Activated CD8-positive, alpha-beta T cell treated with anti-CD3 and anti-CD28 coated beads for 36 hours (primary cell): ENCODE results near the gene FIP1L1. TPM values are rescaled to one million over a fixed set of nuclear protein-coding genes. Genes with fewer than 3 reads are reported as not detected.

Experiments
- ATAC-seq: fragments of 200-7000 bp; cut with Tn5 transposase; one replicate; pipeline ENCODE4 v1.10.0; 2021; ENCODE audit warnings: mild to moderate bottlenecking, moderate library complexity
- CTCF ChIA-PET: fragments of 350-600 bp; sonication (Branson Sonifier 250); formaldehyde crosslinking; loops from one replicate; lab custom pipeline; 2021; ENCODE audit warnings: antibody characterized with exemption; lab: Charles Lee
- POLR2A ChIA-PET: fragments of 350-600 bp; sonication (Branson Sonifier 250); formaldehyde crosslinking; loops from one replicate; lab custom pipeline; 2021; ENCODE audit warnings: antibody characterized with exemption; lab: Charles Lee
- DNase-seq: peaks from one replicate; pipeline ENCODE4 v3.0.0-alpha.2; 2020
- H3K27ac Mint-ChIP-seq: one replicate; pipeline ENCODE4 v1.8.0; 2021; ENCODE audit warnings: mild to moderate bottlenecking, mixed read lengths
- H3K27me3 Mint-ChIP-seq: one replicate; pipeline ENCODE4 v1.8.0; 2021; ENCODE audit warnings: mixed read lengths
- H3K36me3 Mint-ChIP-seq: one replicate; pipeline ENCODE4 v1.8.0; 2021; ENCODE audit warnings: low read depth, mixed read lengths
- H3K4me1 Mint-ChIP-seq: one replicate; pipeline ENCODE4 v1.8.0; 2021; ENCODE audit warnings: low read depth, mixed read lengths
- H3K4me3 Mint-ChIP-seq: one replicate; pipeline ENCODE4 v1.8.0; 2021; ENCODE audit warnings: mild to moderate bottlenecking, moderate library complexity, mixed read lengths
- H3K9me3 Mint-ChIP-seq: one replicate; pipeline ENCODE4 v1.8.0; 2021; ENCODE audit warnings: mixed read lengths
- CTCF ChIP-seq: fragments of 200-600 bp; IDR thresholded peaks from one replicate; pipeline ENCODE4 v1.8.0; 2022; ENCODE audit warnings: antibody characterized with exemption, mild to moderate bottlenecking
- intact Hi-C: fragments of 100-400 bp; cut with micrococcal nuclease; formaldehyde crosslinking; loops from one replicate; pipeline ENCODE4 v1.10.0; 2022
- total RNA-seq, 2 experiments: library from RNA; stranded (reverse); gene quantifications; one replicate each; pipeline ENCODE4 v1.2.3, GENCODE V29; 2021

The FIP1L1 gene
- total RNA-seq, 2 experiments from 2014 or later, result 67.3 to 67.6 TPM

DNA sequence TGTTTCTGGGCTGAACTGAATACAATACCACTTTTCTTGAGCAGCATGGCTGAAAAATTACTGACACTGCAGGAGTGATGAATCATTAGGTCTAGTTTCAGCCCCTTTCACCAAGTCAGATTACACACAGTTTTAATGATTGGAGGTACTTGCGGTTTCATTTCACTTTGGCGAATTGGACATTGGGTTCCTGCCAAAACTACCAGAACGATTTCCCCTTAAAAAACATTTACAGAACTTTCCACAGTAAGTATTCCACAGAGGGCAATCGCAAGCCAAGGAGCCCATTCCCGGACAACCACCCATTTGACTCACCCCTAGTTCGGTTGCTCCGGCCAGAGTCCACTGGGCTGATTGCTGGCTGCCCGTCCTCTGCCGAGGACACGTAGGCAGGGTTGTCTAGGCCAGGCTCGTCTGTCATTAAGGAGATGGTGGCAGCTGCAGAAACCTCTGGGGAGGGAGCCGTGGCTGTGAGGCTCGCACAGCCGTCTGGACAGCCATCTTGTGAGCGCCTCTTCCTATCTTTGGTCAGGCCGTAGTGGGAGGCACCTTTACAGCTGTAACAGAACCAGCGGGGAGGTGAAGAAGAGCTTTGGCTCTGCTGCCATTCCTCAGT is 130.3 kb downstream of the FIP1L1 start:
- no peaks in the 10 kb centered on the region for H3K36me3 Mint-ChIP-seq
- TF ChIP-seq CTCF, result no peak
- POLR2A ChIA-PET, result no interaction called here
- no peaks in the 10 kb centered on the region for H3K9me3 Mint-ChIP-seq
- ATAC-seq (no peak), DNase-seq (no peak)
- H3K27ac Mint-ChIP-seq, result no peak overlapping the region
- H3K4me1 Mint-ChIP-seq, result no peaks in the 10 kb centered on the region
- H3K4me3 Mint-ChIP-seq, result no peak overlapping the region
- CTCF ChIA-PET, result no interaction called here
- H3K27me3 Mint-ChIP-seq, result no peaks in the 10 kb centered on the region
- intact Hi-C loops, result no loop called here

- Mint-ChIP-seq H3K27ac (no peak overlapping the region), H3K4me1 (no peaks in the 10 kb centered on the region), H3K27me3 (peaks cover 4% of the 10 kb centered on the region), H3K4me3 (no peak overlapping the region), H3K36me3 (no peaks in the 10 kb centered on the region), H3K9me3 (no peaks in the 10 kb centered on the region)
- POLR2A ChIA-PET, result no interaction called here
- intact Hi-C loops, result no loop called here
- ATAC-seq (no peak), DNase-seq (no peak)
- CTCF ChIA-PET, result no interaction called here
- TF ChIP-seq CTCF, result no peak
Observed at GRCh38 chr4:53508446-53508845, 131.0 kb downstream of the FIP1L1 start.

- no peak for TF ChIP-seq CTCF
- Mint-ChIP-seq H3K9me3 (no peaks in the 10 kb centered on the region), H3K36me3 (no peaks in the 10 kb centered on the region), H3K27me3 (peaks cover 8% of the 10 kb centered on the region), H3K4me3 (no peak overlapping the region), H3K4me1 (no peaks in the 10 kb centered on the region), H3K27ac (no peak overlapping the region)
- ChIA-PET CTCF (no interaction called here), POLR2A (no interaction called here)
- DNase-seq, result no peak
- intact Hi-C loops, result no loop called here
- ATAC-seq, result no peak
Observed at GRCh38 chr4:53510321-53510720, 132.9 kb downstream of the FIP1L1 start.

Other genes starting within 250 kb of the FIP1L1 start
- 10 to 100 TPM; 21.4 to 22.1 TPM for gene SCFD2, start 11.6 kb upstream of the FIP1L1 start, total RNA-seq
- gene LNX1, start 213.8 kb downstream of the FIP1L1 start, total RNA-seq, result not detected